Kidney epithelial cell (primary cell): ENCODE results near the gene GOLT1A. TPM values are rescaled to one million over a fixed set of nuclear protein-coding genes. Genes with fewer than 3 reads are reported as not detected.

ENCODE experiments used
- DNase-seq: peaks from one replicate; pipeline ENCODE4 v3.0.0-alpha.2; 2010; ENCODE audit warnings: low read depth
- H3K27me3 ChIP-seq: 2 replicates; pipeline ENCODE4 v1.6.0; 2011; ENCODE audit warnings: low read length; ENCODE audit not compliant: control insufficient read depth, insufficient read depth
- H3K36me3 ChIP-seq: 2 replicates; pipeline ENCODE4 v1.5.1; 2011; ENCODE audit warnings: low read length; ENCODE audit not compliant: control insufficient read depth, insufficient read depth
- H3K4me3 ChIP-seq: 2 replicates; pipeline ENCODE4 v1.5.1; 2011; ENCODE audit warnings: low read depth, mild to moderate bottlenecking, control low read depth, low read length
- total RNA-seq: library from RNA; depleted of rRNA; stranded (reverse); fragments of >200 nt; gene quantifications from 2 replicates; pipeline ENCODE4 v1.2.3, GENCODE V29; 2015
- TF ChIP-seq, protein P1 (sequence below): IDR thresholded peaks from 2 replicates; pipeline ENCODE4 v1.5.1; 2011; ENCODE audit warnings: mild to moderate bottlenecking, moderate library complexity, low read length, control low read depth, inconsistent platforms; ENCODE audit not compliant: insufficient read depth, poor library complexity, severe bottlenecking

The GOLT1A gene
- total RNA-seq, 1 donor from 2014 or later = 5.0 TPM

- no peak for DNase-seq
- Histone ChIP-seq H3K4me3 (no peak overlapping the region), H3K36me3 (no peaks in the 10 kb centered on the region), H3K27me3 (no peaks in the 10 kb centered on the region)
- TF ChIP-seq, protein P1, sequence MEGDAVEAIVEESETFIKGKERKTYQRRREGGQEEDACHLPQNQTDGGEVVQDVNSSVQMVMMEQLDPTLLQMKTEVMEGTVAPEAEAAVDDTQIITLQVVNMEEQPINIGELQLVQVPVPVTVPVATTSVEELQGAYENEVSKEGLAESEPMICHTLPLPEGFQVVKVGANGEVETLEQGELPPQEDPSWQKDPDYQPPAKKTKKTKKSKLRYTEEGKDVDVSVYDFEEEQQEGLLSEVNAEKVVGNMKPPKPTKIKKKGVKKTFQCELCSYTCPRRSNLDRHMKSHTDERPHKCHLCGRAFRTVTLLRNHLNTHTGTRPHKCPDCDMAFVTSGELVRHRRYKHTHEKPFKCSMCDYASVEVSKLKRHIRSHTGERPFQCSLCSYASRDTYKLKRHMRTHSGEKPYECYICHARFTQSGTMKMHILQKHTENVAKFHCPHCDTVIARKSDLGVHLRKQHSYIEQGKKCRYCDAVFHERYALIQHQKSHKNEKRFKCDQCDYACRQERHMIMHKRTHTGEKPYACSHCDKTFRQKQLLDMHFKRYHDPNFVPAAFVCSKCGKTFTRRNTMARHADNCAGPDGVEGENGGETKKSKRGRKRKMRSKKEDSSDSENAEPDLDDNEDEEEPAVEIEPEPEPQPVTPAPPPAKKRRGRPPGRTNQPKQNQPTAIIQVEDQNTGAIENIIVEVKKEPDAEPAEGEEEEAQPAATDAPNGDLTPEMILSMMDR = no peak
Observed at GRCh38 chr1:204255966-204256365, 42.2 kb upstream of the GOLT1A start.

DNA sequence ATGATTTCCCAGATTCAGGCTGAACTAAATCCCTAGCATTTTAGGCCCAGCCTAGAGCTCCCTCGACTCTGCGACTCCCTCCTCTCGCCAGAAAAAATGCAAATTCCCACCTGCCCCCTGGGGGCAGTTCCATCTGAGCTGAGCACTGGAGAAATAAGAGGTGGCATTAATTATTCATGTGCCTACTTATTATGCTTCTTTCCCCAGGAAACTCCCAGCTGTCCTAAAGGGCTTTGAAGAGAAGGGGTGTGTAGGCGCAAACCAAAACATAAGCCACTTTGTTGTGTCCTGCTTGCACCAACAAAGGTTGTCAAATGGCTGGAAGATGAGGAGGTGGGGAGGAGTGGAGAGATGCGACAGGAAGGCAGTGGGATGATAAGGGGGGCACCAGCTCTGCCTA lies 41.4 kb upstream of the GOLT1A start:
- TF ChIP-seq, protein P1 = no peak
- Histone ChIP-seq H3K4me3 (no peak overlapping the region), H3K36me3 (no peaks in the 10 kb centered on the region), H3K27me3 (no peaks in the 10 kb centered on the region)
- DNase-seq = no peak

- peak; percentile 28 for DNase-seq
- no peaks in the 10 kb centered on the region for H3K27me3 ChIP-seq
- TF ChIP-seq, protein P1 = no peak
Observed at GRCh38 chr1:204254031-204254661, 40.4 kb upstream of the GOLT1A start.

DNA sequence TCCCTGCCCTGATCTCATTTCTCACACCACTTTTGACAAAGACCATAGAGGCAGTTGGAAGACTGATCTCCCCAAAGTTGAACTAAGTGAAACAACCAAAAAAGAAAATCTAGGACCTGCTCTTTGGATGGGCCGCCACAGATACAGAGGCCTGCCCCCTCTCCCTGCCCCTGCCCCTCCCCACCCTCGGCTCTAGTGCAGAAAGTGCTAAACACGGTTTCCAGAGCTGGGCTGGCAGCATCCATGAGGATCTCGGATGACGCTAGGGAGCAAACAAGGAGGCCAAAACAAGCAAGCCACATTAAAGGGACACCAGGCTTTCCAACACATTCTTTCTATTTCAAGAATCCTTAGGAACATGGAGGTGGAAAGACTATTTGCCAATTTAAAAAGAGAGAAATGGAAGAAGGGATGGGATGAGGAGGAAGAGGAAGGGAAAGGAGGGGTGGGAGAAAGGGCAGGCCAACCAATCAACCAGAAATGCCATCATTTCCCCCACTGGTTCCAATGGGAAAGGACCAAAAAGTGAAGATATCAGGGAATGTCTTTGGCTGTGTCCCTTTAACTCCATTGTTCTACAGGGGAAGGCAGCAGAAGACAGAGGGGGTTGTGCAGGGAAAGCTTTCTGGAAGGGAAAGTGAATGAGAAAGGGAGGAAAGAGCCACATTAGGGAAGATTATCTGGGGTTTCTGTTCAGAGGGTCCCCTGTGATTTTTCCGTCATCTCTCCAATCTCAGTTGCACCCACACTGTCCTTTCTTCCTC lies 38.3 kb upstream of the GOLT1A start:
- TF ChIP-seq, protein P1 = no peak
- Histone ChIP-seq H3K4me3 (no peak overlapping the region), H3K27me3 (no peaks in the 10 kb centered on the region), H3K36me3 (no peaks in the 10 kb centered on the region)
- DNase-seq = no peak

More at GRCh38 chr1:204254031-204254661, 40.4 kb upstream of the GOLT1A start:
- Histone ChIP-seq H3K4me3 (no peak overlapping the region), H3K36me3 (no peaks in the 10 kb centered on the region)

DNA sequence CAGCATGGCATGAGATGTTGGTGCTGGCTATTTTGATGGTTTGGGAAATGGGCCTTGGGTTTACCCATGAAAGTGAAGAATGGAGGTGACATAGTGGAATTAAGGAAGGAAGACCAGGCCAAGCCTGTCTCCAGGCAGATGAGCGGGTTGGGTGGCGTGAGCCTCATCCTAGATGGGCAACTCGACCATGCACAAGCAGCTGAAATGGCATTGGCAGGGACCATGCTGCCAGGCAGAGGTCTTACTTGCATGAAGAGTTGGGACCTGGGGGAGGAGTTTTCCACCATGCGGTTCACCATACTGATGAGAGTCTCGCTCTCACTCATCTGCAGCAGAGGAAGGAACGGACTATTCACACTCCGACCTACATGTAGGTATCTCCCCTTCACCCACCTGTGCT lies 37.5 kb upstream of the GOLT1A start:
- no peaks in the 10 kb centered on the region for H3K27me3 ChIP-seq

More for the DNA sequence above, 37.5 kb upstream of the GOLT1A start:
- TF ChIP-seq, protein P1 = no peak
- no peaks in the 10 kb centered on the region for H3K36me3 ChIP-seq
- DNase-seq = no peak
- no peak overlapping the region for H3K4me3 ChIP-seq
